GM23338 (cell line): Measurements from ENCODE around the gene ACSL3. TPM values are rescaled to one million over a fixed set of nuclear protein-coding genes. Genes with fewer than 3 reads are reported as not detected.

Source experiments
- ATAC-seq: fragments of 200-7000 bp; cut with Tn5 transposase; 3 replicates; pipeline ENCODE4 v1.9.1; 2020
- DNase-seq: peaks from one replicate; pipeline ENCODE4 v3.0.0-alpha.2; 2015; ENCODE audit warnings: low spot score
- H2AFZ ChIP-seq: fragments of 200-600 bp; sonication (generic); 2 replicates; pipeline ENCODE4 v1.8.0; 2016; ENCODE audit warnings: antibody characterized with exemption, mild to moderate bottlenecking, moderate library complexity
- H3F3A ChIP-seq: fragments of 200-600 bp; sonication (generic); replicated peaks from 2 replicates; pipeline ENCODE4 v1.8.0; 2017; ENCODE audit warnings: antibody characterized with exemption, mixed run types, low read depth
- H3K27ac ChIP-seq: fragments of 200-600 bp; sonication (generic); 2 replicates; pipeline ENCODE4 v1.6.1; 2016; ENCODE audit warnings: low read depth
- H3K27me3 ChIP-seq: fragments of 200-600 bp; sonication (generic); 2 replicates; pipeline ENCODE4 v1.8.0; 2016; ENCODE audit warnings: mild to moderate bottlenecking, mixed run types, moderate library complexity; ENCODE audit not compliant: insufficient read depth
- H3K36me3 ChIP-seq: fragments of 200-600 bp; sonication (generic); 2 replicates; pipeline ENCODE4 v1.8.0; 2016; ENCODE audit warnings: mild to moderate bottlenecking; ENCODE audit not compliant: insufficient read depth
- H3K4me1 ChIP-seq: fragments of 200-600 bp; sonication (generic); 2 replicates; pipeline ENCODE4 v1.8.0; 2016; ENCODE audit warnings: mild to moderate bottlenecking, moderate library complexity; ENCODE audit not compliant: insufficient read depth
- H3K4me2 ChIP-seq: fragments of 200-600 bp; sonication (generic); 2 replicates; pipeline ENCODE4 v1.7.1; 2017; ENCODE audit warnings: mixed run types
- H3K4me3 ChIP-seq: fragments of 200-600 bp; sonication (generic); 2 replicates; pipeline ENCODE4 v1.6.1; 2016; ENCODE audit warnings: mixed run types
- H3K79me2 ChIP-seq: fragments of 200-600 bp; sonication (generic); replicated peaks from 2 replicates; pipeline ENCODE4 v1.8.0; 2017; ENCODE audit warnings: mild to moderate bottlenecking; ENCODE audit not compliant: insufficient read depth
- H3K9me2 ChIP-seq: fragments of 200-600 bp; sonication (generic); 2 replicates; pipeline ENCODE4 v1.8.0; 2017; ENCODE audit not compliant: insufficient read depth
- H4K20me1 ChIP-seq: fragments of 200-600 bp; sonication (generic); replicated peaks from 2 replicates; pipeline ENCODE4 v1.8.0; 2017; ENCODE audit warnings: mild to moderate bottlenecking; ENCODE audit not compliant: insufficient read depth
- H3K27ac Mint-ChIP-seq: 2 replicates; pipeline ENCODE4 v1.8.0; 2020; ENCODE audit warnings: inconsistent platforms, mild to moderate bottlenecking, moderate library complexity, mixed read lengths
- H3K27me3 Mint-ChIP-seq: 3 replicates; pipeline ENCODE4 v1.8.0; 2022; ENCODE audit warnings: low read depth, mild to moderate bottlenecking, moderate library complexity, mixed read lengths, inconsistent platforms; ENCODE audit not compliant: insufficient read depth, poor library complexity
- H3K36me3 Mint-ChIP-seq: 3 replicates; pipeline ENCODE4 v1.8.0; 2021; ENCODE audit warnings: low read depth, mild to moderate bottlenecking, inconsistent platforms, moderate library complexity, mixed read lengths
- H3K4me1 Mint-ChIP-seq: 3 replicates; pipeline ENCODE4 v1.8.0; 2020; ENCODE audit warnings: mild to moderate bottlenecking, inconsistent platforms, mixed read lengths
- H3K4me3 Mint-ChIP-seq: 3 replicates; pipeline ENCODE4 v1.8.0; 2021; ENCODE audit warnings: moderate library complexity, mild to moderate bottlenecking, inconsistent platforms, mixed read lengths
- H3K9me3 Mint-ChIP-seq: 3 replicates; pipeline ENCODE4 v1.8.0; 2020; ENCODE audit warnings: moderate library complexity, mild to moderate bottlenecking, inconsistent platforms, mixed read lengths
- CREB1 ChIP-seq: fragments of 250-450 bp; sonication (Bioruptor Pico); IDR thresholded peaks from 2 replicates; pipeline ENCODE4 v1.5.0; 2020; ENCODE audit warnings: low read depth, mild to moderate bottlenecking, moderate library complexity
- CTCF ChIP-seq, 2 experiments: fragments of 200-600 bp in 1 of 2; sonication (generic) in 1 of 2; conservative IDR thresholded peaks; 2 replicates each; pipeline versions ENCODE4 v1.5.1 to v1.6.1; 2016 to 2017; ENCODE audit warnings: antibody characterized with exemption in 2 of 2, low read depth in 2 of 2, mild to moderate bottlenecking in 2 of 2, moderate library complexity in 1 of 2
- ETS1 ChIP-seq: IDR thresholded peaks from 2 replicates; pipeline ENCODE4 v1.6.1; 2016; ENCODE audit warnings: antibody characterized with exemption
- EZH2 ChIP-seq: fragments of 200-600 bp; sonication (generic); IDR thresholded peaks from one replicate; pipeline ENCODE4 v1.8.0; 2017; ENCODE audit warnings: antibody characterized with exemption, mild to moderate bottlenecking, low read depth; ENCODE audit not compliant: unreplicated experiment
- EZH2phosphoT487 ChIP-seq: fragments of 200-600 bp; sonication (generic); IDR thresholded peaks from one replicate; pipeline ENCODE4 v1.8.1; 2018; ENCODE audit warnings: antibody characterized with exemption; ENCODE audit not compliant: unreplicated experiment
- JUNB ChIP-seq: IDR thresholded peaks from one replicate; pipeline ENCODE4 v1.6.1; 2016; ENCODE audit warnings: antibody characterized with exemption; ENCODE audit not compliant: unreplicated experiment
- NANOG ChIP-seq: IDR thresholded peaks from 2 replicates; pipeline ENCODE4 v1.6.1; 2016; ENCODE audit warnings: antibody characterized with exemption, borderline replicate concordance
- POLR2AphosphoS5 ChIP-seq: IDR thresholded peaks from 2 replicates; pipeline ENCODE4 v1.6.1; 2016; ENCODE audit warnings: antibody characterized with exemption, low read depth
- REST ChIP-seq: IDR thresholded peaks from one replicate; pipeline ENCODE4 v1.6.1; 2018; ENCODE audit warnings: antibody characterized with exemption; ENCODE audit not compliant: unreplicated experiment
- STAT1 ChIP-seq: IDR thresholded peaks from one replicate; pipeline ENCODE4 v1.6.1; 2016; ENCODE audit warnings: antibody characterized with exemption; ENCODE audit not compliant: unreplicated experiment
- ZNF114 ChIP-seq: fragments of 250-450 bp; sonication (Bioruptor Pico); IDR thresholded peaks from 2 replicates; pipeline ENCODE4 v1.5.0; 2020; ENCODE audit warnings: mild to moderate bottlenecking, moderate library complexity
- ZNF331 ChIP-seq: fragments of 250-450 bp; sonication (Bioruptor Pico); IDR thresholded peaks from 2 replicates; pipeline ENCODE4 v1.5.0; 2020; ENCODE audit warnings: low read depth, mild to moderate bottlenecking, moderate library complexity
- ZNF462 ChIP-seq: fragments of 250-450 bp; sonication (Bioruptor Pico); IDR thresholded peaks from 2 replicates; pipeline ENCODE4 v1.5.0; 2020; ENCODE audit warnings: mild to moderate bottlenecking, moderate library complexity
- polyA plus RNA-seq: library from polyadenylated mRNA; unstranded; fragments of >200 nt; fragmentation: Nextera tagmentation; extraction: Ambion mirVana; gene quantifications from 2 replicates; pipeline ENCODE4 v1.2.1, GENCODE V29; 2016
- total RNA-seq: library from RNA; depleted of rRNA; stranded (reverse); fragments of >200 nt; shearing (Covaris generic); gene quantifications from 2 replicates; pipeline ENCODE4 v1.2.3, GENCODE V29; 2014

ACSL3 gene
- total and polyA plus RNA-seq, 2 experiments from 2014 or later = 55.3 to 130 TPM

GRCh38 chr2:222895144-222895543, 34.3 kb downstream of the ACSL3 start:
- H3K4me2 ChIP-seq = no peak overlapping the region
- ATAC-seq (no peak), DNase-seq (no peak)
- no peak overlapping the region for H3K4me3 ChIP-seq
- H3K27ac Mint-ChIP-seq = no peak overlapping the region
- no peaks in the 10 kb centered on the region; the same call in 1 of the 3 replicates for H3K36me3 Mint-ChIP-seq
- no peak overlapping the region for H2AFZ ChIP-seq
- peaks cover 29% of the 10 kb centered on the region for H3K4me1 ChIP-seq
- TF ChIP-seq CTCF (conservative IDR thresholded peaks at IDR 0.05; ENCODE audit: low read depth in 2 of 2) (no peak), ZNF462 (CRISPR knock-in tag) (no peak), JUNB (no peak), NANOG (no peak), STAT1 (no peak), EZH2 (no peak), ZNF331 (CRISPR knock-in tag) (no peak), CREB1 (no peak), POLR2AphosphoS5 (no peak), ZNF114 (no peak), EZH2phosphoT487 (no peak), REST (no peak), ETS1 (no peak)
- H3K9me2 ChIP-seq = no peaks in the 10 kb centered on the region
- H3K4me3 Mint-ChIP-seq = no peak overlapping the region
- peaks cover 6% of the 10 kb centered on the region for H3K27me3 Mint-ChIP-seq
- no peaks in the 10 kb centered on the region for H3K27me3 ChIP-seq
- H3K9me3 Mint-ChIP-seq = no peaks in the 10 kb centered on the region
- peaks cover 33% of the 10 kb centered on the region; the same call in 1 of the 2 replicates for H4K20me1 ChIP-seq
- H3F3A ChIP-seq = no peaks in the 10 kb centered on the region
- no peak overlapping the region for H3K27ac ChIP-seq
- H3K79me2 ChIP-seq = peaks cover 74% of the 10 kb centered on the region
- H3K36me3 ChIP-seq = no peaks in the 10 kb centered on the region
- H3K4me1 Mint-ChIP-seq = peaks cover 40% of the 10 kb centered on the region
